IMR-90 (cell line): ENCODE measurements around the gene HCAR3. TPM values are rescaled to one million over a fixed set of nuclear protein-coding genes. Genes with fewer than 3 reads are reported as not detected.

ENCODE experiments used
- ATAC-seq: fragments of 200-7000 bp; cut with Tn5 transposase; 2 replicates; pipeline ENCODE4 v1.9.1; 2020; ENCODE audit warnings: low read depth, mild to moderate bottlenecking, moderate library complexity
- BruUV-seq: library from RNA; stranded (reverse); fragments of 400-500 nt; replicated peaks from 2 replicates; lab custom pipeline; 2021; lab: Mats Ljungman, UMichigan
- CTCF ChIA-PET: fragments of 300-600 bp; formaldehyde crosslinking; extraction: SDS; loops from one replicate; lab custom pipeline; 2021; ENCODE audit warnings: antibody characterized with exemption; lab: Yijun Ruan, JAX
- POLR2A ChIA-PET: fragments of 300-600 bp; sonication (Branson Sonifier 250); formaldehyde crosslinking; loops from one replicate; lab custom pipeline; 2022; ENCODE audit warnings: antibody characterized with exemption; ENCODE audit not compliant: unreplicated experiment; lab: Charles Lee
- DNase-seq: peaks from one replicate; pipeline ENCODE4 v3.0.0; 2013
- H2AFZ ChIP-seq: replicated peaks from 2 replicates; pipeline ENCODE3; 2013; ENCODE audit warnings: low read length, mild to moderate bottlenecking; ENCODE audit not compliant: poor library complexity
- H2AK5ac ChIP-seq: 2 replicates; pipeline ENCODE4 v1.6.1; 2013; ENCODE audit warnings: low read depth, low read length, inconsistent platforms
- H2AK9ac ChIP-seq: replicated peaks from 2 replicates; pipeline ENCODE3; 2013; ENCODE audit warnings: mild to moderate bottlenecking, low read depth, low read length, moderate library complexity; ENCODE audit not compliant: poor library complexity
- H2BK120ac ChIP-seq: 2 replicates; pipeline ENCODE4 v1.6.1; 2013; ENCODE audit warnings: low read depth, low read length, inconsistent platforms
- H2BK15ac ChIP-seq: 3 replicates; pipeline ENCODE4 v1.6.1; 2013; ENCODE audit warnings: low read depth, low read length, inconsistent platforms
- H2BK20ac ChIP-seq: 2 replicates; pipeline ENCODE4 v1.6.1; 2013; ENCODE audit warnings: low read depth, mild to moderate bottlenecking, inconsistent platforms, low read length, moderate library complexity
- H2BK5ac ChIP-seq: 2 replicates; pipeline ENCODE4 v1.6.1; 2013; ENCODE audit warnings: mild to moderate bottlenecking, low read depth, low read length, inconsistent platforms; ENCODE audit not compliant: poor library complexity, severe bottlenecking
- H3K14ac ChIP-seq: replicated peaks from 2 replicates; pipeline ENCODE4 v1.6.1; 2013; ENCODE audit warnings: low read depth, low read length, inconsistent platforms
- H3K18ac ChIP-seq: 2 replicates; pipeline ENCODE4 v1.6.1; 2013; ENCODE audit warnings: low read depth, low read length, control low read depth
- H3K23ac ChIP-seq: 2 replicates; pipeline ENCODE4 v1.6.1; 2013; ENCODE audit warnings: low read depth, low read length, inconsistent platforms
- H3K27ac ChIP-seq: 2 replicates; pipeline ENCODE4 v1.5.1; 2013; ENCODE audit warnings: mild to moderate bottlenecking, control low read depth, low read length; ENCODE audit not compliant: insufficient read depth
- H3K27me3 ChIP-seq: 2 replicates; pipeline ENCODE4 v1.6.1; 2013; ENCODE audit warnings: low read length; ENCODE audit not compliant: control insufficient read depth, insufficient read depth
- H3K36me3 ChIP-seq: 2 replicates; pipeline ENCODE4 v1.6.1; 2013; ENCODE audit warnings: low read length, mixed read lengths; ENCODE audit not compliant: control insufficient read depth, insufficient read depth
- H3K4ac ChIP-seq: 2 replicates; pipeline ENCODE4 v1.6.1; 2013; ENCODE audit warnings: low read depth, low read length, inconsistent platforms
- H3K4me1 ChIP-seq: 2 replicates; pipeline ENCODE4 v1.6.1; 2013; ENCODE audit warnings: low read length, mixed read lengths; ENCODE audit not compliant: control insufficient read depth, insufficient read depth
- H3K4me2 ChIP-seq: 2 replicates; pipeline ENCODE4 v1.6.1; 2013; ENCODE audit warnings: low read depth, mild to moderate bottlenecking, control low read depth, low read length, moderate library complexity
- H3K4me3 ChIP-seq: 2 replicates; pipeline ENCODE4 v1.5.1; 2013; ENCODE audit warnings: low read depth, mild to moderate bottlenecking, control low read depth, low read length, moderate library complexity; ENCODE audit not compliant: insufficient read depth
- H3K56ac ChIP-seq: 2 replicates; pipeline ENCODE4 v1.6.1; 2013; ENCODE audit warnings: low read length, inconsistent platforms; ENCODE audit not compliant: insufficient read depth; ENCODE audit errors: extremely low read depth
- H3K79me1 ChIP-seq, 2 experiments: 2 replicates each; pipeline ENCODE4 v1.6.1; 2013; ENCODE audit warnings: low read length in 2 of 2, inconsistent platforms in 1 of 2, low read depth in 1 of 2
- H3K9ac ChIP-seq: 2 replicates; pipeline ENCODE4 v1.6.1; 2013; ENCODE audit warnings: low read depth, low read length, control low read depth
- H3K9me1 ChIP-seq: 2 replicates; pipeline ENCODE4 v1.6.1; 2013; ENCODE audit warnings: low read length, inconsistent platforms; ENCODE audit not compliant: insufficient read depth
- H3K9me3 ChIP-seq: 2 replicates; pipeline ENCODE4 v1.6.1; 2013; ENCODE audit warnings: low read length; ENCODE audit not compliant: control insufficient read depth, insufficient read depth
- H4K20me1 ChIP-seq: 2 replicates; pipeline ENCODE4 v1.6.1; 2013; ENCODE audit warnings: low read length, inconsistent platforms; ENCODE audit not compliant: insufficient read depth
- H4K5ac ChIP-seq: 2 replicates; pipeline ENCODE4 v1.6.1; 2013; ENCODE audit warnings: mild to moderate bottlenecking, low read depth, low read length, control low read depth
- H4K8ac ChIP-seq, 2 experiments: 2 replicates each; pipeline ENCODE4 v1.6.1; 2013; ENCODE audit warnings: low read depth in 2 of 2, low read length in 2 of 2, control low read depth in 1 of 2, inconsistent platforms in 1 of 2
- H4K91ac ChIP-seq: 2 replicates; pipeline ENCODE4 v1.6.1; 2013; ENCODE audit warnings: low read depth, low read length, inconsistent platforms; ENCODE audit not compliant: insufficient read depth
- BHLHE40 ChIP-seq: fragments of 150-350 bp; IDR thresholded peaks from 2 replicates; pipeline ENCODE4 v1.6.1; 2016; ENCODE audit warnings: mild to moderate bottlenecking, low read depth, low read length
- CEBPB ChIP-seq: IDR thresholded peaks from 2 replicates; pipeline ENCODE4 v1.6.1; 2012; ENCODE audit warnings: low read depth, low read length, improper control_type of control experiment
- CHD1 ChIP-seq: IDR thresholded peaks from 2 replicates; pipeline ENCODE4 v1.6.1; 2012; ENCODE audit warnings: low read depth, low read length, improper control_type of control experiment
- FOS ChIP-seq: fragments of 150-350 bp; IDR thresholded peaks from 2 replicates; pipeline ENCODE4 v1.6.1; 2016; ENCODE audit warnings: low read depth, low read length
- MAFK ChIP-seq: IDR thresholded peaks from 2 replicates; pipeline ENCODE4 v1.6.1; 2012; ENCODE audit warnings: low read depth, low read length, improper control_type of control experiment
- MAZ ChIP-seq: IDR thresholded peaks from 2 replicates; pipeline ENCODE4 v1.6.1; 2012; ENCODE audit warnings: low read depth, mild to moderate bottlenecking, low read length, improper control_type of control experiment, moderate library complexity, borderline replicate concordance
- MXI1 ChIP-seq: IDR thresholded peaks from 2 replicates; pipeline ENCODE4 v1.6.1; 2012; ENCODE audit warnings: low read depth, mild to moderate bottlenecking, low read length, moderate library complexity, borderline replicate concordance
- NFE2L2 ChIP-seq: fragments of 150-350 bp; IDR thresholded peaks from 2 replicates; pipeline ENCODE4 v1.6.1; 2016; ENCODE audit warnings: low read depth, mild to moderate bottlenecking, low read length
- POLR2A ChIP-seq: IDR thresholded peaks from 2 replicates; pipeline ENCODE4 v1.6.1; 2012; ENCODE audit warnings: mild to moderate bottlenecking, low read depth, low read length
- RAD21 ChIP-seq: IDR thresholded peaks from 2 replicates; pipeline ENCODE4 v1.6.1; 2012; ENCODE audit warnings: low read length, improper control_type of control experiment
- RCOR1 ChIP-seq: IDR thresholded peaks from 2 replicates; pipeline ENCODE4 v1.6.1; 2012; ENCODE audit warnings: mild to moderate bottlenecking, low read length, improper control_type of control experiment; ENCODE audit not compliant: insufficient replicate concordance
- RFX5 ChIP-seq: IDR thresholded peaks from 2 replicates; pipeline ENCODE4 v1.8.0; 2012; ENCODE audit warnings: low read depth, mild to moderate bottlenecking, low read length, moderate library complexity
- SMC3 ChIP-seq: fragments of 150-350 bp; IDR thresholded peaks from 2 replicates; pipeline ENCODE4 v1.6.1; 2016; ENCODE audit warnings: low read depth, mild to moderate bottlenecking, antibody characterized with exemption, low read length, moderate library complexity
- WGBS, 2 experiments: methylation state at CpG; one replicate each; pipeline versions ENCODE4 v1.1.5 to v1.1.7; 2013; ENCODE audit warnings: missing lambda C conversion rate in 2 of 2; ENCODE audit not compliant: insufficient read length in 1 of 2; ENCODE audit errors: extremely low coverage in 2 of 2; 5-methylcytosine and 5-hydroxymethylcytosine counted together
- dilution Hi-C: fragments of 300-500 bp; cut with HindIII; formaldehyde crosslinking; loops from one replicate; pipeline ENCODE4 v1.14.3; 2018; ENCODE audit warnings: low sequenced_read_pairs; ENCODE audit not compliant: unreplicated experiment
- in situ Hi-C: fragments of 300-500 bp; cut with MboI; formaldehyde crosslinking; loops from 3 replicates; pipeline ENCODE4 v1.14.3; 2019; ENCODE audit warnings: low sequenced_read_pairs, inconsistent platforms, mixed read lengths
- intact Hi-C: fragments of 100-400 bp; cut with micrococcal nuclease; formaldehyde crosslinking; loops from 2 replicates; pipeline ENCODE4 v1.10.0; 2022
- polyA plus RNA-seq, 3 experiments: library from polyadenylated mRNA; depleted of rRNA; stranded (reverse); fragments of >200 nt; gene quantifications; 2 replicates each; pipeline ENCODE4 v1.2.3, GENCODE V29; 2012; ENCODE audit warnings: low replicate concordance in 1 of 3
- total RNA-seq: library from RNA; depleted of rRNA; stranded (reverse); fragments of >200 nt; gene quantifications from 2 replicates; pipeline ENCODE4 v1.2.3, GENCODE V29; 2012
- TF ChIP-seq, protein P1 (sequence below): fragments of 150-350 bp; IDR thresholded peaks from 2 replicates; pipeline ENCODE4 v1.6.1; 2017; ENCODE audit warnings: mild to moderate bottlenecking, antibody characterized with exemption, low read length, low read depth
- TF ChIP-seq, protein P2 (sequence below): fragments of 150-350 bp; IDR thresholded peaks from 2 replicates; pipeline ENCODE4 v1.6.1; 2016; ENCODE audit warnings: low read depth, mild to moderate bottlenecking, low read length, moderate library complexity, borderline replicate concordance
- TF ChIP-seq, protein P3 (sequence below): conservative IDR thresholded peaks from 2 replicates; pipeline ENCODE4 v1.5.1; 2012; ENCODE audit warnings: mild to moderate bottlenecking, low read depth, low read length, improper control_type of control experiment

The HCAR3 gene
- total and polyA plus RNA-seq, 2 of the 4 experiments (the other 2 are of a cell fraction): not detected

DNA sequence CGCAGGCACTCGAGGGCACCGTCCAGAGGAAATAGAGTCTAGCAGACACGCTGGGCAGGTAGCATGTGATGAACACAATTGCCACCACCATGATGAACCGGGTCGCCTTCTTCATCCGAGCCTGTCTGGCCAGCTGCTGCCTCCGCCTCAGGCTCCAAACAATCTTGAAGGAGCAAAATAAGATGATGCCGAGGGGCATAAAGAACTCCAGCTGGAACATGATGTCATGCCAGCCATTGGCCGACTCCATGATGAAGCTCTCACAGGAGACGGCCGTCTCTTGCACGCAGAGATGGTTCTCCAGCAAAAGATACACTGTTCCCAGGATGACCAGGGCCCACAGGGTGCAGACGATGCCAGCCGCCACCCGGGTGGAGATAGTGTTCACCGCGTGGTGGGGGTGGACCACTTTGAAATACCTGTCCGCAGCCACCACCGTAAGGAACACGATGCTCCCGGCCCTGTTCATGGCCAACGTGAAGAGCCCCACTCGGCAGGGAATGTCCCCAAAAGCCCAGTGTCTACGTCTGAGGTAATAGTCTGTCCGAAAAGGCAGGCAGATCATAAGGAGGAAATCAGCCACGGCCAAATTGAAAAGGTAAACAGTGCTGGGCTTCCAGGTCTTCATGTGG lies 13.1 kb upstream of the HCAR3 start:
- no peaks in the 10 kb centered on the region for H4K20me1 ChIP-seq
- POLR2A ChIA-PET: no interaction called here
- CTCF ChIA-PET: no interaction called here
- DNase-seq (no peak), ATAC-seq (no peak)
- no peak overlapping the region for H3K14ac ChIP-seq
- dilution Hi-C loops (no loop called here), in situ Hi-C loops (no loop called here), intact Hi-C loops (no loop called here)
- WGBS, 2 experiments: 88% methylated on average over 26 of the region's 27 CpGs; no CpG with 5 or more reads in 1 of the 2 experiments
- no peak overlapping the region for H3K18ac ChIP-seq
- H2BK5ac ChIP-seq: no peak overlapping the region
- H3K27me3 ChIP-seq: peaks cover 34% of the 10 kb centered on the region
- H3K4ac ChIP-seq: no peak overlapping the region
- no TSS peak for BruUV-seq
- H2AFZ ChIP-seq: no peak overlapping the region
- TF ChIP-seq MXI1 (no peak), MAFK (no peak), POLR2A (no peak), CEBPB (no peak), SMC3 (no peak), RFX5 (no peak), FOS (no peak), MAZ (no peak), NFE2L2 (no peak), RAD21 (no peak), BHLHE40 (no peak), RCOR1 (no peak), CHD1 (no peak)
- TF ChIP-seq, protein P1, sequence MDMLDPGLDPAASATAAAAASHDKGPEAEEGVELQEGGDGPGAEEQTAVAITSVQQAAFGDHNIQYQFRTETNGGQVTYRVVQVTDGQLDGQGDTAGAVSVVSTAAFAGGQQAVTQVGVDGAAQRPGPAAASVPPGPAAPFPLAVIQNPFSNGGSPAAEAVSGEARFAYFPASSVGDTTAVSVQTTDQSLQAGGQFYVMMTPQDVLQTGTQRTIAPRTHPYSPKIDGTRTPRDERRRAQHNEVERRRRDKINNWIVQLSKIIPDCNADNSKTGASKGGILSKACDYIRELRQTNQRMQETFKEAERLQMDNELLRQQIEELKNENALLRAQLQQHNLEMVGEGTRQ: no peak
- TF ChIP-seq, protein P2, sequence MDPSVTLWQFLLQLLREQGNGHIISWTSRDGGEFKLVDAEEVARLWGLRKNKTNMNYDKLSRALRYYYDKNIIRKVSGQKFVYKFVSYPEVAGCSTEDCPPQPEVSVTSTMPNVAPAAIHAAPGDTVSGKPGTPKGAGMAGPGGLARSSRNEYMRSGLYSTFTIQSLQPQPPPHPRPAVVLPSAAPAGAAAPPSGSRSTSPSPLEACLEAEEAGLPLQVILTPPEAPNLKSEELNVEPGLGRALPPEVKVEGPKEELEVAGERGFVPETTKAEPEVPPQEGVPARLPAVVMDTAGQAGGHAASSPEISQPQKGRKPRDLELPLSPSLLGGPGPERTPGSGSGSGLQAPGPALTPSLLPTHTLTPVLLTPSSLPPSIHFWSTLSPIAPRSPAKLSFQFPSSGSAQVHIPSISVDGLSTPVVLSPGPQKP: no peak
- TF ChIP-seq, protein P3, sequence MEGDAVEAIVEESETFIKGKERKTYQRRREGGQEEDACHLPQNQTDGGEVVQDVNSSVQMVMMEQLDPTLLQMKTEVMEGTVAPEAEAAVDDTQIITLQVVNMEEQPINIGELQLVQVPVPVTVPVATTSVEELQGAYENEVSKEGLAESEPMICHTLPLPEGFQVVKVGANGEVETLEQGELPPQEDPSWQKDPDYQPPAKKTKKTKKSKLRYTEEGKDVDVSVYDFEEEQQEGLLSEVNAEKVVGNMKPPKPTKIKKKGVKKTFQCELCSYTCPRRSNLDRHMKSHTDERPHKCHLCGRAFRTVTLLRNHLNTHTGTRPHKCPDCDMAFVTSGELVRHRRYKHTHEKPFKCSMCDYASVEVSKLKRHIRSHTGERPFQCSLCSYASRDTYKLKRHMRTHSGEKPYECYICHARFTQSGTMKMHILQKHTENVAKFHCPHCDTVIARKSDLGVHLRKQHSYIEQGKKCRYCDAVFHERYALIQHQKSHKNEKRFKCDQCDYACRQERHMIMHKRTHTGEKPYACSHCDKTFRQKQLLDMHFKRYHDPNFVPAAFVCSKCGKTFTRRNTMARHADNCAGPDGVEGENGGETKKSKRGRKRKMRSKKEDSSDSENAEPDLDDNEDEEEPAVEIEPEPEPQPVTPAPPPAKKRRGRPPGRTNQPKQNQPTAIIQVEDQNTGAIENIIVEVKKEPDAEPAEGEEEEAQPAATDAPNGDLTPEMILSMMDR: no peak
- H2AK5ac ChIP-seq: no peak overlapping the region
- no peak overlapping the region for H3K9ac ChIP-seq
- no peak overlapping the region for H2BK120ac ChIP-seq
- H2BK15ac ChIP-seq: no peak overlapping the region
- no peaks in the 10 kb centered on the region for H3K9me1 ChIP-seq
- 0 out of 2 replicates have a peak, but pooled peaks cover 2% of the 10 kb centered on the region for H3K9me3 ChIP-seq
- no peak overlapping the region for H4K5ac ChIP-seq
- no peak overlapping the region for H3K4me3 ChIP-seq
- no peak overlapping the region for H3K56ac ChIP-seq
- no peak overlapping the region for H3K23ac ChIP-seq
- no peak overlapping the region for H3K4me2 ChIP-seq
- H4K8ac ChIP-seq: no peak overlapping the region
- H3K79me1 ChIP-seq: no peaks in the 10 kb centered on the region
- no peaks in the 10 kb centered on the region for H3K4me1 ChIP-seq
- H3K27ac ChIP-seq: no peak overlapping the region
- H2BK20ac ChIP-seq: no peak overlapping the region
- no peak overlapping the region for H4K91ac ChIP-seq
- H3K36me3 ChIP-seq: no peaks in the 10 kb centered on the region
- no peak overlapping the region for H2AK9ac ChIP-seq
